HepG2 (cell line): ENCODE data around the gene CPM. TPM values are rescaled to one million over a fixed set of nuclear protein-coding genes. Genes with fewer than 3 reads are reported as not detected.

Source experiments
- ATAC-seq: fragments of 200-7000 bp; cut with Tn5 transposase; 3 replicates; pipeline ENCODE4 v1.9.1; 2020; ENCODE audit warnings: mild to moderate bottlenecking, moderate library complexity
- BruUV-seq: library from RNA; stranded (reverse); fragments of 400-500 nt; replicated peaks from 2 replicates; lab custom pipeline; 2021; lab: Mats Ljungman, UMichigan
- CTCF ChIA-PET: fragments of 300-600 bp; formaldehyde crosslinking; extraction: SDS; loops from one replicate; lab custom pipeline; 2021; ENCODE audit warnings: low total read pairs, inconsistent platforms, low intra/inter-chr PET ratio; lab: Yijun Ruan, JAX
- POLR2A ChIA-PET: fragments of 350-600 bp; sonication (Branson Sonifier 250); formaldehyde crosslinking; loops from one replicate; lab custom pipeline; 2020; ENCODE audit warnings: antibody characterized with exemption, inconsistent platforms; lab: Yijun Ruan, JAX
- DNase-seq: peaks from one replicate; pipeline ENCODE4 v3.0.0-alpha.2; 2015; ENCODE audit warnings: low spot score
- FAIRE-seq: peaks from 3 replicates; lab custom pipeline; 2011; peaks lifted over from hg19 to GRCh38; lab: Jason Lieb, UNC
- H2AFZ ChIP-seq: one replicate; pipeline ENCODE4 v1.6.1; 2011; ENCODE audit warnings: low read length, inconsistent platforms
- H3K27ac ChIP-seq: fragments of 300-600 bp; 3 replicates; pipeline ENCODE4 v1.8.0; 2011; ENCODE audit warnings: mixed run types, mild to moderate bottlenecking, mixed read lengths, low read length, inconsistent platforms; ENCODE audit not compliant: insufficient read depth; ENCODE audit errors: extremely low read length
- H3K27me3 ChIP-seq, 2 experiments: fragments of 200-600 bp in 1 of 2; 2 replicates in 1 of 2; 3 replicates in 1 of 2; pipeline versions ENCODE4 v1.6.0 to v1.8.0; 2011; ENCODE audit warnings: low read length in 2 of 2, mild to moderate bottlenecking in 2 of 2, moderate library complexity in 2 of 2, inconsistent platforms in 1 of 2; ENCODE audit not compliant: insufficient read depth in 2 of 2, control insufficient read depth in 1 of 2
- H3K36me3 ChIP-seq, 2 experiments: fragments of 200-600 bp in 1 of 2; replicated peaks in 1 of 2; 2 replicates in 1 of 2; 3 replicates in 1 of 2; pipeline versions ENCODE4 v1.5.1 to v1.8.0; 2011; ENCODE audit warnings: low read length in 2 of 2, inconsistent platforms in 1 of 2; ENCODE audit not compliant: insufficient read depth in 2 of 2, control insufficient read depth in 1 of 2
- H3K4me1 ChIP-seq: 2 replicates; pipeline ENCODE4 v1.5.1; 2012; ENCODE audit warnings: low read length, inconsistent platforms; ENCODE audit not compliant: insufficient read depth
- H3K4me2 ChIP-seq: 2 replicates; pipeline ENCODE4 v1.6.0; 2011; ENCODE audit warnings: low read depth, low read length, inconsistent platforms
- H3K4me3 ChIP-seq, 3 experiments: fragments of 200-600 bp in 1 of 3; sonication (generic), shearing (Covaris generic) in 1 of 3; replicated peaks in 1 of 3; 2 replicates each; pipeline ENCODE4 v1.5.1; 2011 to 2016; ENCODE audit warnings: low read length in 3 of 3, inconsistent platforms in 2 of 3, low read depth in 2 of 3, mild to moderate bottlenecking in 2 of 3, control low read depth in 1 of 3, mixed read lengths in 1 of 3; ENCODE audit not compliant: insufficient read depth in 1 of 3
- H3K79me2 ChIP-seq: one replicate; pipeline ENCODE4 v1.6.1; 2011; ENCODE audit warnings: low read length, inconsistent platforms; ENCODE audit not compliant: insufficient read depth
- H3K9ac ChIP-seq: 2 replicates; pipeline ENCODE4 v1.6.0; 2011; ENCODE audit warnings: mild to moderate bottlenecking, low read depth, low read length, inconsistent platforms; ENCODE audit not compliant: insufficient read depth
- H3K9me3 ChIP-seq: 2 replicates; pipeline ENCODE4 v1.5.1; 2012; ENCODE audit warnings: mild to moderate bottlenecking, low read length
- H4K20me1 ChIP-seq: 2 replicates; pipeline ENCODE4 v1.6.0; 2011; ENCODE audit warnings: inconsistent platforms, mild to moderate bottlenecking, low read length, moderate library complexity; ENCODE audit not compliant: insufficient read depth
- DNMT1 ChIP-seq: sonication (generic); formaldehyde crosslinking; IDR thresholded peaks from 2 replicates; pipeline ENCODE4 v1.5.1; 2020; ENCODE audit warnings: mild to moderate bottlenecking, missing genetic modification reagents
- FOXA1 ChIP-seq, 2 experiments: fragments of 450-650 bp in 1 of 2; sonication (generic) in 1 of 2; formaldehyde crosslinking in 1 of 2; IDR thresholded peaks; 2 replicates each; pipeline versions ENCODE4 v1.4.0 to v1.6.1; 2016 to 2020; ENCODE audit warnings: missing genetic modification reagents in 1 of 2
- GZF1 ChIP-seq: sonication (generic); formaldehyde crosslinking; IDR thresholded peaks from 2 replicates; pipeline ENCODE4 v1.5.1; 2020; ENCODE audit warnings: mild to moderate bottlenecking, missing genetic modification reagents
- HDAC6 ChIP-seq: fragments of 200-600 bp; sonication (generic); IDR thresholded peaks from 2 replicates; pipeline ENCODE4 v1.7.0; 2017; ENCODE audit warnings: mild to moderate bottlenecking, antibody characterized with exemption, low read length, low read depth
- HOXA7 ChIP-seq: sonication (generic); formaldehyde crosslinking; IDR thresholded peaks from 2 replicates; pipeline ENCODE4 v1.8.1; 2022; ENCODE audit warnings: mild to moderate bottlenecking, missing genetic modification reagents, moderate library complexity
- ISL2 ChIP-seq: sonication (generic); formaldehyde crosslinking; IDR thresholded peaks from 2 replicates; pipeline ENCODE4 v1.5.0; 2020; ENCODE audit warnings: missing genetic modification reagents
- KLF13 ChIP-seq: sonication (generic); formaldehyde crosslinking; IDR thresholded peaks from 2 replicates; pipeline ENCODE4 v1.4.0; 2020; ENCODE audit warnings: mild to moderate bottlenecking, missing genetic modification reagents
- MBD4 ChIP-seq: IDR thresholded peaks from 2 replicates; pipeline ENCODE4 v1.6.1; 2012; ENCODE audit warnings: low read length, inconsistent platforms, borderline replicate concordance
- SMYD3 ChIP-seq: sonication (generic); formaldehyde crosslinking; IDR thresholded peaks from 2 replicates; pipeline ENCODE4 v1.8.1; 2023; ENCODE audit warnings: mild to moderate bottlenecking, missing genetic modification reagents
- TBP ChIP-seq: sonication (generic); formaldehyde crosslinking; IDR thresholded peaks from 2 replicates; pipeline ENCODE4 v1.5.0; 2020; ENCODE audit warnings: missing genetic modification reagents
- TGIF2 ChIP-seq: IDR thresholded peaks from 2 replicates; pipeline ENCODE4 v1.6.1; 2016; ENCODE audit warnings: control low read depth, missing compliant biosample characterization
- YY1 ChIP-seq: IDR thresholded peaks from 2 replicates; pipeline ENCODE4 v1.6.1; 2011; ENCODE audit warnings: low read length, low read depth, moderate library complexity, mild to moderate bottlenecking; ENCODE audit not compliant: insufficient read depth, insufficient replicate concordance
- ZNF431 ChIP-seq: sonication (generic); formaldehyde crosslinking; IDR thresholded peaks from 2 replicates; pipeline ENCODE4 v1.9.0; 2022; ENCODE audit warnings: missing genetic modification reagents, low read depth, mild to moderate bottlenecking, borderline replicate concordance
- ZNF598 ChIP-seq: sonication (generic); formaldehyde crosslinking; IDR thresholded peaks from 2 replicates; pipeline ENCODE4 v1.5.1; 2020; ENCODE audit warnings: mild to moderate bottlenecking, missing genetic modification reagents, borderline replicate concordance
- WGBS: methylation state at CpG from one replicate; pipeline ENCODE4 v1.1.6; 2017; ENCODE audit warnings: low lambda C conversion rate; 5-methylcytosine and 5-hydroxymethylcytosine counted together
- in situ Hi-C: cut with HindIII; loops from 2 replicates; pipeline ENCODE4 v1.10.0; 2017; ENCODE audit warnings: low pct_unique_long_range_greater_than_20kb; ENCODE audit not compliant: extremely low pct_ligation_motif_present
- intact Hi-C: fragments of 100-400 bp; cut with micrococcal nuclease; formaldehyde crosslinking; loops from one replicate; pipeline ENCODE4 v1.10.0; 2022; ENCODE audit not compliant: unreplicated experiment
- polyA plus RNA-seq, 8 experiments: library from polyadenylated mRNA; depleted of rRNA in 3 of 8; stranded (reverse) in 7 of 8; unstranded in 1 of 8; fragments of >200 nt; fragmentation: Illumina TruSeq in 4 of 8; extraction: Trizol in 4 of 8; gene quantifications; 2 replicates each; pipeline versions ENCODE4 v1.2.1 to v1.2.3, GENCODE V29; 2011 to 2016; ENCODE audit warnings: low read depth in 4 of 8, missing spikeins in 1 of 8, mixed read lengths in 1 of 8; ENCODE audit not compliant: insufficient read depth in 1 of 8
- total RNA-seq, 5 experiments: library from RNA; depleted of rRNA; stranded (reverse); fragments of >200 nt; fragmentation: Illumina TruSeq; extraction: Trizol; gene quantifications; 2 replicates each; pipeline ENCODE4 v1.2.3, GENCODE V29; 2016; ENCODE audit warnings: low read depth in 1 of 5
- TF ChIP-seq, protein P1 (sequence below): sonication (generic); formaldehyde crosslinking; IDR thresholded peaks from 2 replicates; pipeline ENCODE4 v1.4.0; 2020; ENCODE audit warnings: mild to moderate bottlenecking, missing genetic modification reagents

The CPM gene
- total and polyA plus RNA-seq, 2 of the 13 experiments (the other 11 are each of a cell fraction or from before 2014, with no cell fraction given): not detected

DNA sequence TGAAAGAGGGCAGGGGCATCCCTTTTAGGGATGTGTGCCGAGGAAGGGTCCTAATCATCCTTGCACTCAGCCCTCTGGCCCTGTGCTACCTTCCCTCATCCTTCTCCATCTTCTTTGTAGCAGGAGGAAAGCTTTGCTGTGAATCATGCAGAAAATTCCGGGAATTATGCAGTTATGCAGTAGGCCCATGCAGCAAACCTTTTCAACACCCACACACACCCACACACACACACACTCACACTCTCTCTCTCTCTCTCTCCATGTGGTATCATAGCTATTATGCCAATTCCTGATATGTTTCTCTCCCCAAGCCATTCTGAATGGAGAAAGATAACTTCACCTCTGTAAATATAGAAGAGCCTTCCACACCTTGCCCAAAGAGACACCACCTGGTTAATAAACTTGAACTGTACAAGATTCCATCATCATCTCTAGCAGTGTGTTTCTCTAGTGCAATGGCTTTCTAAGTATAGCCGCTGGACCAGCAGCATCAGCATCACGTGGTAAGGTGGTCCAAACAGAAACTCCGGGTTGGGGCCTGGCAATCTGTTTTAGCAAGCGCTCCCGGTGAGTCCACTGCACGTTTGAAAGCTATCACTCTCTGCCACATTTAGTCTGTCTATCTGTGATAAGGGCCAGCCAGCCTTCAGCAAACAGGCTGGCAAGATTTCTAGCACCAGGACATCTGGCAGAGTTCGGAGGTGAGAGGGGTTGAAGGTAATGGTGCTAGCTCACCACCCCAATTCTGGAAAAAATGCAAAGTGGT is 67.4 kb downstream of the CPM start:
- intact Hi-C loops: no loop called here
- TF ChIP-seq GZF1 (no peak), ISL2 (no peak), SMYD3 (CRISPR knock-in tag) (no peak), TBP (CRISPR knock-in tag) (no peak), ZNF431 (CRISPR knock-in tag) (no peak), HDAC6 (no peak), HOXA7 (no peak), YY1 (no peak), ZNF598 (CRISPR knock-in tag) (no peak), MBD4 (no peak), TGIF2 (CRISPR knock-in tag) (no peak), FOXA1 (IDR thresholded peaks at IDR 0.05) (no peak), FOXA1 (CRISPR knock-in tag; IDR thresholded peaks at IDR 0.05) (no peak), KLF13 (CRISPR knock-in tag) (no peak), DNMT1 (CRISPR knock-in tag) (no peak)
- TF ChIP-seq, protein P1, sequence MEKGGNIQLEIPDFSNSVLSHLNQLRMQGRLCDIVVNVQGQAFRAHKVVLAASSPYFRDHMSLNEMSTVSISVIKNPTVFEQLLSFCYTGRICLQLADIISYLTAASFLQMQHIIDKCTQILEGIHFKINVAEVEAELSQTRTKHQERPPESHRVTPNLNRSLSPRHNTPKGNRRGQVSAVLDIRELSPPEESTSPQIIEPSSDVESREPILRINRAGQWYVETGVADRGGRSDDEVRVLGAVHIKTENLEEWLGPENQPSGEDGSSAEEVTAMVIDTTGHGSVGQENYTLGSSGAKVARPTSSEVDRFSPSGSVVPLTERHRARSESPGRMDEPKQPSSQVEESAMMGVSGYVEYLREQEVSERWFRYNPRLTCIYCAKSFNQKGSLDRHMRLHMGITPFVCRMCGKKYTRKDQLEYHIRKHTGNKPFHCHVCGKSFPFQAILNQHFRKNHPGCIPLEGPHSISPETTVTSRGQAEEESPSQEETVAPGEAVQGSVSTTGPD (CRISPR knock-in tag): no peak

More for the DNA sequence above, 67.4 kb downstream of the CPM start:
- H3K27me3 ChIP-seq: peaks cover 0 to 2% of the 10 kb centered on the region in 2 experiments; a peak in 1 of 5 replicates
- ChIA-PET CTCF (interaction anchor here (2.4 kb wide), 1 partner anchor 205 kb away, joined by 15 read pairs; no protein-coding TSS in a partner anchor), POLR2A (no interaction called here)
- no peak for FAIRE-seq
- H3K36me3 ChIP-seq: no peaks in the 10 kb centered on the region
- DNase-seq: no peak
- H3K4me2 ChIP-seq: no peak overlapping the region
- H3K9ac ChIP-seq: no peak overlapping the region
- H3K4me3 ChIP-seq: no peak overlapping the region
- 31% methylated on average over 8 of the region's 9 CpGs for WGBS
- ATAC-seq: no peak
- H3K4me1 ChIP-seq: no peaks in the 10 kb centered on the region
- no TSS peak for BruUV-seq
- in situ Hi-C loops: no loop called here
- no peak overlapping the region for H3K27ac ChIP-seq
- H3K79me2 ChIP-seq: no peaks in the 10 kb centered on the region
- H3K9me3 ChIP-seq: no peaks in the 10 kb centered on the region
- H4K20me1 ChIP-seq: no peaks in the 10 kb centered on the region
- H2AFZ ChIP-seq: no peak overlapping the region
